ENCODE results near the gene MSMO1.

The MSMO1 gene

GRCh38 chr4:165378745-165379677 lies 51.5 kb downstream of the MSMO1 start, which contains the start of gene CPE:
Gene CPE, plus strand, starts transcription at chr4:165379008. Its CDS starts 214 bp downstream, at chr4:165379222.
- TF ChIP-seq, protein P1, sequence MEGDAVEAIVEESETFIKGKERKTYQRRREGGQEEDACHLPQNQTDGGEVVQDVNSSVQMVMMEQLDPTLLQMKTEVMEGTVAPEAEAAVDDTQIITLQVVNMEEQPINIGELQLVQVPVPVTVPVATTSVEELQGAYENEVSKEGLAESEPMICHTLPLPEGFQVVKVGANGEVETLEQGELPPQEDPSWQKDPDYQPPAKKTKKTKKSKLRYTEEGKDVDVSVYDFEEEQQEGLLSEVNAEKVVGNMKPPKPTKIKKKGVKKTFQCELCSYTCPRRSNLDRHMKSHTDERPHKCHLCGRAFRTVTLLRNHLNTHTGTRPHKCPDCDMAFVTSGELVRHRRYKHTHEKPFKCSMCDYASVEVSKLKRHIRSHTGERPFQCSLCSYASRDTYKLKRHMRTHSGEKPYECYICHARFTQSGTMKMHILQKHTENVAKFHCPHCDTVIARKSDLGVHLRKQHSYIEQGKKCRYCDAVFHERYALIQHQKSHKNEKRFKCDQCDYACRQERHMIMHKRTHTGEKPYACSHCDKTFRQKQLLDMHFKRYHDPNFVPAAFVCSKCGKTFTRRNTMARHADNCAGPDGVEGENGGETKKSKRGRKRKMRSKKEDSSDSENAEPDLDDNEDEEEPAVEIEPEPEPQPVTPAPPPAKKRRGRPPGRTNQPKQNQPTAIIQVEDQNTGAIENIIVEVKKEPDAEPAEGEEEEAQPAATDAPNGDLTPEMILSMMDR (IDR thresholded peaks at IDR 0.05; ENCODE audit: extremely low read depth, insufficient read depth, missing control alignments) = peak; percentile 1
- DNase-seq (ENCODE audit: low spot score) = peak; percentile 78
- in situ Hi-C loops (cut with MboI; ENCODE audit: low pct_unique_long_range_greater_than_20kb, low sequenced_read_pairs, unreplicated experiment) = no loop called here

- no peak for DNase-seq (ENCODE audit: low spot score)
- in situ Hi-C loops (cut with MboI; ENCODE audit: low pct_unique_long_range_greater_than_20kb, low sequenced_read_pairs, unreplicated experiment) = no loop called here
- TF ChIP-seq, protein P1 (IDR thresholded peaks at IDR 0.05; ENCODE audit: extremely low read depth, insufficient read depth, missing control alignments) = no peak
Observed at GRCh38 chr4:165379678-165380064, 52.2 kb downstream of the MSMO1 start.

GRCh38 chr4:165380805-165381204 lies 53.3 kb downstream of the MSMO1 start:
- TF ChIP-seq, protein P1 (IDR thresholded peaks at IDR 0.05; ENCODE audit: extremely low read depth, insufficient read depth, missing control alignments) = no peak
- in situ Hi-C loops (cut with MboI; ENCODE audit: low pct_unique_long_range_greater_than_20kb, low sequenced_read_pairs, unreplicated experiment) = no loop called here
- no peak for DNase-seq (ENCODE audit: low spot score)

DNA sequence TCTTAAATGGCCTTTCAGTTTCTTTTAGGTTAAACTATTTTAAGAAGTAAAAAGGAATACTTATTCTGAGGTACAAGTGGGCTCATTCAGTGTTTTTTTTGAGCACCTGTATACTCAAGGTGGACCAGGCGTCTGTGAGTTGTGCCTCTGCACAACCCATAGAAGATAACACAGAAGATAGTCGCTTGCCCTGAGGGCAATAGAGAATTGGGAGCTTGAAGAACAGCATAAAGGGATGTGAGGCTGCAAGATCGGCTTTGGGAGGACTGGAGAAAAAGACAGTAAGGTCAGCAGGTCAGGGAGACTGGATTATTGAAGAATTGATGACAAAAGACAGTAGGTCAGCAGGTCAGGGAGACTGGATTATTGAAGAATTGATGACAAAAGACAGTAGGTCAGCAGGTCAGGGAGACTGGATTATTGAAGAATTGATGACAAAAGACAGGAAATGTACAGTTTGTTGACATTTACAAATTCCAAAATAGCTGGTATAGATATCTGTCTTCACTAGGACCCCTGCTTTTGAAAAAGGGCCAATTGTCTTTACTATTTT lies 54.4 kb downstream of the MSMO1 start:
- in situ Hi-C loops (cut with MboI; ENCODE audit: low pct_unique_long_range_greater_than_20kb, low sequenced_read_pairs, unreplicated experiment) = no loop called here
- no peak for DNase-seq (ENCODE audit: low spot score)
- TF ChIP-seq, protein P1 (IDR thresholded peaks at IDR 0.05; ENCODE audit: extremely low read depth, insufficient read depth, missing control alignments) = no peak

DNA sequence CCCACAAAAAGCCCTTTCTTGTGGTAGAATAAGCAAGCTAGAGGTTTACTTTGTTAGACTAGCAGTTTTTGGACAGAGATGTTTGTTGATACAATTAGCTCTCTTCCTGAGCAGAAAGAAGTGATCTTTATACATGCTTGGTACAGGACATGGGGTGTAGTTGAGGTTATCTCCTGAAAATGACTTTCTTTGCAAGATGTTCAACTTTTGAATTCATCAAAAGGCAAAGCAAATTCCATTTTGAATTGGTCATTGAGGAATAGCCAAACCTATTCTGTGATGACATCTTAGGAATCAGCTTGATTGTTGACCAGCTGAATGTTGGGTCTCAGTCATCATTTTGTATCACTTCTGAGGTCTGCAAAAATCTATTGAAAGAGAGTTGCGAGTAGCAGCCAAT lies 55.2 kb downstream of the MSMO1 start:
- in situ Hi-C loops (cut with MboI; ENCODE audit: low pct_unique_long_range_greater_than_20kb, low sequenced_read_pairs, unreplicated experiment) = no loop called here
- TF ChIP-seq, protein P1 (IDR thresholded peaks at IDR 0.05; ENCODE audit: extremely low read depth, insufficient read depth, missing control alignments) = no peak
- no peak for DNase-seq (ENCODE audit: low spot score)

GRCh38 chr4:165383591-165384073 lies 56.2 kb downstream of the MSMO1 start:
- in situ Hi-C loops (cut with MboI; ENCODE audit: low pct_unique_long_range_greater_than_20kb, low sequenced_read_pairs, unreplicated experiment) = no loop called here
- DNase-seq (ENCODE audit: low spot score) = no peak
- TF ChIP-seq, protein P1 (IDR thresholded peaks at IDR 0.05; ENCODE audit: extremely low read depth, insufficient read depth, missing control alignments) = no peak
